GM21447 (cell line): ENCODE measurements around the gene PRKG1.
"Not testable (repeated sequence)": the region's sequence is repeated elsewhere in the genome, so short reads cannot be mapped to it uniquely, and the experiment has no call there.

ENCODE experiments used
- ATAC-seq: cut with Tn5 transposase; IDR thresholded peaks from one replicate; pipeline ENCODE4 v1.9.1; 2021; ENCODE audit not compliant: unreplicated experiment

The PRKG1 gene

GRCh38 chr10:51318399-51319172 is 244.3 kb downstream of the PRKG1 start:
- ATAC-seq, result no peak

DNA sequence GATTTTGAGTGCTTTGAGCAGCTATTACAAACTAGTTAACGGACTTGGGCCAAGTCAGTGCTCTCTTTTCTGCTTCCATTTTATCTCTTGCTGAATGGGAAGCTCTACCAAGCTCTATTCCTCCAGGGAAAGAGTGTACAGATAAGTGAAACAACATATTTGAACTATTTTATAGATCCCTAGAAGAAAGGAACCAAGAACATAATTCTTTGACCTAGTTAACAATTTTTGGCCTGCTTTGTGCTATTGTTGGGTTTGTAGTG is 244.8 kb downstream of the PRKG1 start:
- no peak for ATAC-seq

- ATAC-seq, result no peak
Measured at GRCh38 chr10:51321300-51321699, 247.0 kb downstream of the PRKG1 start.

- no peak for ATAC-seq
Measured at GRCh38 chr10:51321980-51322379, 247.7 kb downstream of the PRKG1 start.

- ATAC-seq, result no peak
Measured at GRCh38 chr10:51325649-51326048, 251.4 kb downstream of the PRKG1 start.

DNA sequence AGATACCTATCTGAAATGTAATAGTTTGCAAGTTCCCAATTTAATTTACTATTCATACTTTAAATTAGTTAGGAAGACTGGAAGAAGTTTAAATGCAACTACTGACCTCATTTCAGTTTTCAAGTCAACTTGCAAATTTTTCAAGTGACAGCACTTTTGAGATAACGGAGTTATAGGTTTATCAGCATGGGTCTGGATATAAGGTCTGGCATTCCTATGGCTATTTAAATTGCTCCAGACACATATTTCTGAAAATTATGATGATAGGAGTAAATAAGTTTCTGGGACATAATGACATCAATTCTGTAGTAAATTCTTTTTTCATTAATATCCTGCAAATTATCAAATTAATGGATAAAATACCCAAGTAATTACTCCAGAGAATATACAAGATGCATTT is 251.9 kb downstream of the PRKG1 start:
- no peak for ATAC-seq

DNA sequence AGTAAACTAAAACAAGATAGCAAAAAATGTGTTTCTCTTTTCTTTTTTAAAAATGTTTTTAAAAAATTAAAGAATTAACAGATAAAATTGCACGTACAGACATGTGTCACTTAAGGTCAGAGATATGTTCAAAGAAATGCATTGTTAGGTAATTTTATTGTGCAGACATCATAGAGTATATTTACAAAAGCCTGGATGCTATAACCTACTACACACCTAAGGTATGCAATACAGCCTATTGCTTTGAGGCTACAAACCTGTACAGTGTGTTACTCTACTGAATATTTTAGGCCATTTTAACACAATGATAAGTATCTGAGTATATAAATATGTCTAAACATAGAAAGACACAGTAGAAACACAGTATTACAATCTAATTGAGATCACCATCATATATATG is 253.1 kb downstream of the PRKG1 start:
- ATAC-seq, result no peak

GRCh38 chr10:51340366-51340765 is 266.1 kb downstream of the PRKG1 start:
- ATAC-seq, result no peak

GRCh38 chr10:51340845-51341610 is 266.7 kb downstream of the PRKG1 start:
- no peak for ATAC-seq

- not testable (repeated sequence) for ATAC-seq
Measured at GRCh38 chr10:51341745-51342144, 267.5 kb downstream of the PRKG1 start.

DNA sequence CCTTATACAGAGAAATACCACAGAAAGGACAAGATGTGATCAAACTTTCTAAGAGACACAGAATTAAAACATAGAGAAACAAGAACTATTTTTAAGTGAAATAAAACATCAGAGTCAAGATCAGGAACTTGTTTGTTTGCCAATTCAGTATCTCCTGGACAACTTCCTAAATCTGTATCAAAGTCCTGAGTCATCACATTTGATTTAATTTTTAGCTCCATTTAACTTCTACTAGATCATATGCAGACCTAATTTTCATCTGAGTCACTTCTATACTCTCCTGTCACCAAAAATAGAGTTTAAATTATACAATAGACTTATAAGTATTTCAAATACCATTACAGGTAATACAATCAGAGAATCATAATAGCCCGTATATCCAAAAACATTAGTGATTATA is 268.1 kb downstream of the PRKG1 start:
- ATAC-seq, result no peak

- ATAC-seq, result no peak
Measured at GRCh38 chr10:51343391-51343790, 269.1 kb downstream of the PRKG1 start.

DNA sequence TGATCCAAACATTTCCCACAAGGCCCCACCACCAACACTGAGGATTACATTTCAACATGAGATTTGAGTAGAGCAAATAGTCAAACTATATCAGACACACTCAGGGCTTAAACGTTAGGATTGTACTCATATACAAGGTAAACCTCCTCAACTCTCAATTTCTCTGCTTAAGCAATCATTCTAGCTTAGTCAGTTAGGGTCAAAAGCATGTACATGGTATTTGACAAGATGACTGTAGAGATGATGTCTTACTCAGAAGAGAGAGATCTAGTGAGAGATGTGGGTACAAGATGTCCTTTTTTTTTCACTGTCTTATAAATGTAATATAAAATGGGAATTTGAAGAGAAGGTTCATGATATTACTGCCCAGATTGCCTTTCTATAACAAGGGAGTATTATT is 270.1 kb downstream of the PRKG1 start:
- ATAC-seq, result no peak

GRCh38 chr10:51348622-51349021 is 274.3 kb downstream of the PRKG1 start:
- no peak for ATAC-seq

DNA sequence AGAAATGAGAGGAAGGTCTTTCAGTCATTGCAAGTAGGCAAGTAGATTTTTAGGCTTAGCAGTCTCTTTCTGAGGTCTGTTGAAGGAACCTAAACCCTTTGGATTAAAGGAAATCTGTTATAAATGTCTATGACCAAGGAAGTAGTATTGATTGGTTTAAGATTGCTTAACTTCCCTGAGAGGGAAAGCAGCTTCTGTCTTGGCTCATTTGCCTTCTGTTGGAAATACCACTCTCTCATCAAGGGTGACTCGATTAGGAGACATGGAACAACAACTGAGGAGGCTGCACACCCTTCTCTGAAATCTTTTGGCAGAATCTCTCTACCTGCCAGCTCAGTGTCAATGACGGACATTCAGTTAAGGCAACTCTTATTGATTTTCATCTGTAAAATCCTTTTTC is 282.9 kb downstream of the PRKG1 start:
- ATAC-seq, result no peak

- ATAC-seq, result no peak
Measured at GRCh38 chr10:51358227-51358626, 283.9 kb downstream of the PRKG1 start.

- no peak for ATAC-seq
Measured at GRCh38 chr10:51363415-51363814, 289.1 kb downstream of the PRKG1 start.

DNA sequence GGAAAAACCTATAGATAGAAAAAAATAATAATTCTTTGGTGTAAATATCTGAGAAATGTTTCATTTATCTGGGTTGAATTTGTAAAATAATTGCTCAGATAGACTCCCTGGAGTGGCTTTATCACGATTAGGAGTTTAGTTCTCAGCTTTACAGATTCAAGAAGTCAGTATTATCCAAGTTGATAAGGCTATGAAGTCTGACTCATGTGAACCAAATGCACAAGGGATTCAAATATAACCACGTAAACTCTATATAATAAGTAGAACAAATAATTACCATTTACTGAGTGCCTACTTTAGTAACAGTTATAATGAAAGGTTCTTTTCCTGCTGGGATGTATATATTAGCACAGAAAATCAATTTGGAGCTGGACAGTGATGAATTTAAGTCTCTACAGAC is 290.4 kb downstream of the PRKG1 start:
- no peak for ATAC-seq

DNA sequence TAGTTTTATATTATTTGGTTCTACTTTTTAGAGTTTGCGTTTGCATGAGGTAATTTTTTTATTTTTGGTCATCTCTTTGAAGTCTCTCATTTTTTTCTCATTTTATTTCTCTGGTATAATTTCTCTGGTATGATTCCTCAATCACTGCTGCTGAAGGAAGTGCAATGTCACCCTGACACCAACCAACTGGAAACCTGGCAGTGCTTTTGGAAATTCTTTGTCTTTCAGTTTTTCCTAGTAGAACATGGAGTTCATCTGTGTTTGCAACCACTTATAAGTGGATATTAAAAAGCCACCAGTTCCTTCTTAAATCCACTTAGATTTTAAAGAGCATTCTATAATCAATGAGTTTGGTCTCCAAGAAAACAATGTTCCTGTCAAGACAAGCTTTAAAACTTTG is 291.8 kb downstream of the PRKG1 start:
- no peak for ATAC-seq

- no peak for ATAC-seq
Measured at GRCh38 chr10:51367127-51367526, 292.8 kb downstream of the PRKG1 start.

DNA sequence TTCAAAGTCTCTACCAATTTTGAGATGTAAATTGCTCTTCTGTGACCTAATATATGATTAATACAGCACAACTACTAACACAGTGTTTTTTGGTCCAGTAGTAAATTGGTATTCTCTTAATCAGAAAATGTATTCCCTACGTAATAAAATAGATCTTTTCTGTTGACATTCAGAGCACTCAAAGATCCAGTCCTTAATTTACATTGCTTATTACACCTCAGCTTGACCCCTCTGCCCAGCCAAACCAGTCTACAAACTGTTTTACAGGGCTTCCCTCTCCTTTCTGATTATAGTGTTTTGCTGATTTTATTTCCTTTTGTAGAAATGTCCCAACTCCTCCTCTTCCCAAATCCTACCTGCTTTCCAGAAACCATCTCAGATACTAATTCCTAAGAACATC is 293.4 kb downstream of the PRKG1 start:
- ATAC-seq, result no peak

DNA sequence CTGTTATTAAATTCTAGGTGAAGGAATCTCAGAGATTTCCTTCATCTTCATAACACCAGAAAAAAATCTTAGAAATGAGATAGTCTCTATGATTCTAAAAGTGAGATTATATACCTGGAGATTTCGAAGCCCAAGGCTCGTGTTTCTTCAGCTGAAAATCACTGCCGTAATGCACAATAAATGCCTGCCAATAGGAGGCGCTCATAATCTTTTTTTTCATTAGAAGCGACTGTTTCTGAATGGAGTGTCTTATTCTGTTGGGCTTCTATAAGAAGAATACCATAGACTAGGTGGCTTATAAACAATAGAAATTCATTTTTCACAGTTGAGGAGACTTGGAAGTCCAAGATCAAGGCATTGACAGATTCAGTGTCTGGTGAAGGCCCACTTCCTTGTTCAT is 294.7 kb downstream of the PRKG1 start:
- ATAC-seq, result no peak

DNA sequence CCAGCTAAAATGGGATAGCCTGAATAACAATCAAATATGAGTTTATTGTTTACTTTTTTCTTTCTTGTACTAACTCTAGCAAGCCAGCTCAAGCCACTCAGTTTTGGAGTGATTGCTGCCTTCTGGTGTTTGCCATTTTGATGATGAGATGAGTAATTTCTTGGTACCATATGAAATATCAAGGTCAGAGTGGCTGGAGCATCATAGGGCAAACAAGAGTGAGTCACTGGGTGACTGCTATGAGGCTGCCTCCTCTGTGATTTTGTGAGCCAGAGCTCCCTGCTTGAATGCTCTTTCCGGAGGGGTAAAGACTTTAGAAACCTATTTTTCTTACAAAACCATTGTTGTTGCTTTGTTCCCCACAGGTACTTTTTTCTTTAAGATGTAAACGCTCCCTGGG is 295.6 kb downstream of the PRKG1 start:
- ATAC-seq, result no peak
